Measurements from ENCODE around the gene CCDC6.

DNA sequence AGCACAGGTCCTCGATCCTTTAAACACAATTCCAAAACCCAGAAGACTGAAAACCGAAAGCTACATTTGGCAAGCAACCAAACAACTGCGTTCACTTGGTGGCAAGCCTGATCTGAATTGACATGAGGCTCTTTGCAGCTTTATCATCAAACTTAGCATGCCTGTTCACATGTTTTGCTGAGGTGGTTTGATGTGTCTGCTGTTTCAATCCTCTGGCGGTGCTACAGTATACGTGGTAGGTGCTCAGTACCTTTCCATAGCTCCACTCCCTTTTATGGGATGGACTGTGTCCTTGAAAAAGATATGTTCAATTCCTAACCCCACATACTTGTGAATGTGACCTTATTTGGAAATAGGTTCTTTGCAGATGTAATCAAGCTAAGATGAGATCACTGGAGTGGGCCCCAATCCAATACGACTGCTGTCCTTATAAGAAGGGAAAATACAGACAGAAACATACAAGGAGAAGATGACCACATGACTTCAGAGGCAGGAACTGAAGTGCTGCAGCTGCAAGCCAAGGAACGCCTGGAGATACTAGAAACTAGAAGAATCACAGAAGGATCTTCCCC lies 33.4 kb downstream of the CCDC6 start:
- TF ChIP-seq POLR2A (IDR thresholded peaks at IDR 0.05) (no peak), EP300 (IDR thresholded peaks at IDR 0.05) (no peak)
- TF ChIP-seq, protein P1, sequence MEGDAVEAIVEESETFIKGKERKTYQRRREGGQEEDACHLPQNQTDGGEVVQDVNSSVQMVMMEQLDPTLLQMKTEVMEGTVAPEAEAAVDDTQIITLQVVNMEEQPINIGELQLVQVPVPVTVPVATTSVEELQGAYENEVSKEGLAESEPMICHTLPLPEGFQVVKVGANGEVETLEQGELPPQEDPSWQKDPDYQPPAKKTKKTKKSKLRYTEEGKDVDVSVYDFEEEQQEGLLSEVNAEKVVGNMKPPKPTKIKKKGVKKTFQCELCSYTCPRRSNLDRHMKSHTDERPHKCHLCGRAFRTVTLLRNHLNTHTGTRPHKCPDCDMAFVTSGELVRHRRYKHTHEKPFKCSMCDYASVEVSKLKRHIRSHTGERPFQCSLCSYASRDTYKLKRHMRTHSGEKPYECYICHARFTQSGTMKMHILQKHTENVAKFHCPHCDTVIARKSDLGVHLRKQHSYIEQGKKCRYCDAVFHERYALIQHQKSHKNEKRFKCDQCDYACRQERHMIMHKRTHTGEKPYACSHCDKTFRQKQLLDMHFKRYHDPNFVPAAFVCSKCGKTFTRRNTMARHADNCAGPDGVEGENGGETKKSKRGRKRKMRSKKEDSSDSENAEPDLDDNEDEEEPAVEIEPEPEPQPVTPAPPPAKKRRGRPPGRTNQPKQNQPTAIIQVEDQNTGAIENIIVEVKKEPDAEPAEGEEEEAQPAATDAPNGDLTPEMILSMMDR (IDR thresholded peaks at IDR 0.05) = no peak

Measured in ovary (tissue), 3 donors.